Measurements from ENCODE around the gene CSTF2T. TPM values are rescaled to one million over a fixed set of nuclear protein-coding genes. Genes with fewer than 3 reads are reported as not detected.
A peak's percentile ranks its signal among the peaks of the same experiment; 100 is the strongest.

The CSTF2T gene
- total and polyA plus RNA-seq, 7 donors = 7.4 to 34.5 (median 21.0) TPM

DNA sequence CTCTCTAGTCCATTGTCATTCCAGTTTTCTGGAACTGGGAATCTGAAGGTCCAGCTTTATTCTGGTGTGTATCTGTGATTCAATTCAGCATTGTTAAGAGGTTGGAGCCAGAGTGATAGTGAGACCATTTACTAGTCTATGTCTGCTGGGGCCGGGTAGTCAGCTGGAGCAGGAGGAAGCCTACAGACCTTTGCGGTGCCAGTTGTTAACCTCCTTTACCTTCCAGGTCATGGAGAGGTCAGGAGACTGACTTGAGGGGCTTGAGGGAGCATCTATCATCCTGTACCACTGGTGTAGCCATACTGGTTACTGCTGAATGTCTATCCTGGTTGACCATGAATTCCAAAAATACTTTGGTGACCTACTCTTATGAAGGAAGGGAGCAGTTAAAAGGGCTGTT, 9.2 kb upstream of the CSTF2T start:
- Histone ChIP-seq H3K4me3 (no peak overlapping the region), H3K27me3 (ENCODE audit: insufficient read depth in 3 of 3, low read length in 2 of 3) (no peaks in the 10 kb centered on the region), H3K9me3 (no peaks in the 10 kb centered on the region), H3K36me3 (ENCODE audit: insufficient read depth in 1 of 2, low read depth in 1 of 2) (no peaks in the 10 kb centered on the region), H3K4me1 (peaks cover 6% of the 10 kb centered on the region), H3K27ac (no peak overlapping the region)
- intact Hi-C loops (cut with DNase I) = no loop called here
- TF ChIP-seq CTCF (IDR thresholded peaks at IDR 0.05) = no peak
- no peak for DNase-seq
- no peak for ATAC-seq
- 79 to 97% (median 80%) methylated on average over 2 of the region's 2 CpGs for WGBS, 3 donors

DNA sequence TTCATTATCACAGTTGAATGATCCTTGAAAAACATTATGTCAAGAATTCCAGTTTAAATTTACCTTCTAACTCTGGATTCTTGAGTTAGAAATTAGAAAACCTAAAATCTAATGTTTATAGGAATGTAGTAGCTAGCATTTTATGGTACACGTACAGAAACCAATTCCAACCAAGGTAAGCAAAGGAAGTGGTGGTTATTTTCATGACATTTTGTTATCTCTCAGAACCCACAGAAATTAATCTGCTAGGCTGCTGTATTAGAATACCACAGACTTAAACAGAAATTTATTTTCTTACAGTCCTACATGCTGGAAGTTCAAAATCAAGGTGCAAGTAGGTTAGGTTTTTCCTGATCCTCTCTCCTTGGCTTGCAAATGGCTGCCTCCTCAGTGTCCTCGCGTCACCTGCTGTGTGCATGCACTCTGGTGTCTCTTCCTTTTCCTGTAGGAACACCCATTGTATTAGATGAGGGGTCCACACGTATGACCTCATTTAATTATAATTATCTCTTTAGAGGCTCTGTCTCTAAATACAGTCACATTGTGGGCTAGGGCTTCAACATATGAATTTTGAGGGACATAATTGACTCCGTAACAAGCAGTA, 8.5 kb upstream of the CSTF2T start:
- Histone ChIP-seq H3K9me3 (no peaks in the 10 kb centered on the region), H3K27me3 (ENCODE audit: insufficient read depth in 3 of 3, low read length in 2 of 3) (no peaks in the 10 kb centered on the region), H3K4me1 (peaks cover 6% of the 10 kb centered on the region), H3K27ac (no peak overlapping the region), H3K4me3 (no peak overlapping the region), H3K36me3 (ENCODE audit: insufficient read depth in 1 of 2, low read depth in 1 of 2) (no peaks in the 10 kb centered on the region)
- no peak for TF ChIP-seq CTCF (IDR thresholded peaks at IDR 0.05)
- WGBS, 3 donors = 85 to 95% (median 88%) methylated on average over 5 of the region's 5 CpGs
- intact Hi-C loops (cut with DNase I) = no loop called here
- no peak for ATAC-seq
- no peak for DNase-seq

GRCh38 chr10:51707392-51707791, 8.0 kb upstream of the CSTF2T start:
- no peaks in the 10 kb centered on the region for H3K27me3 ChIP-seq (ENCODE audit: insufficient read depth in 3 of 3, low read length in 2 of 3)
- intact Hi-C loops (cut with DNase I) = no loop called here
- no peaks in the 10 kb centered on the region for H3K36me3 ChIP-seq (ENCODE audit: insufficient read depth in 1 of 2, low read depth in 1 of 2)
- no peak for TF ChIP-seq CTCF (IDR thresholded peaks at IDR 0.05)
- H3K27ac ChIP-seq = no peak overlapping the region
- no peaks in the 10 kb centered on the region for H3K9me3 ChIP-seq
- peaks cover 6% of the 10 kb centered on the region for H3K4me1 ChIP-seq
- peak in 1 of 4 donors; percentile 35 for ATAC-seq
- H3K4me3 ChIP-seq = no peak overlapping the region
- WGBS, 3 donors = 76 to 86% (median 77%) methylated on average over 6 of the region's 6 CpGs
- no peak for DNase-seq

DNA sequence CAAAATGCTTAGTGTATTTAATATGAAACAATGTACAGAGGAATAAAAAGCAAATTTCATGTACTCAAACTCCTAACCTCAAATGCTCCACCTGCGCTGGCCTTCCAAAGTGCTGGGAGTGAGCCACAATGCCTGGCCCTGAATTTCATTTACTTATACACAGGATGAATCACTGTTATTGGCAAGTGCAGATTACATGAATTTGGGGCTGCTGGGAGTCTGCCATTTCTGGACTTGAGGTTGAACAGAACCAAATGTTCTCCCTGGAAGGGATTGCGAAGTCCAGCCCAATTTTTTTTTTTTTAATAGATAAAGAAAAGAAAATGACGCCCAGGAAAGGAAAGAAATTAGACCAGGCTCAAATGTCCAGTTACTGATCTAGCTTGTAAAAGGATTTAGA, 6.8 kb upstream of the CSTF2T start:
- Histone ChIP-seq H3K4me1 (peaks cover 6% of the 10 kb centered on the region), H3K36me3 (ENCODE audit: insufficient read depth in 1 of 2, low read depth in 1 of 2) (no peaks in the 10 kb centered on the region), H3K27ac (no peak overlapping the region), H3K9me3 (no peaks in the 10 kb centered on the region), H3K4me3 (no peak overlapping the region), H3K27me3 (ENCODE audit: insufficient read depth in 3 of 3, low read length in 2 of 3) (no peaks in the 10 kb centered on the region)
- 63 to 73% (median 65%) methylated on average over 3 of the region's 3 CpGs for WGBS, 3 donors
- no peak for TF ChIP-seq CTCF (IDR thresholded peaks at IDR 0.05)
- DNase-seq = peak; percentile 68
- intact Hi-C loops (cut with DNase I) = no loop called here
- peak in 3 of 4 donors; percentile 58 to 79 (median 64) for ATAC-seq

GRCh38 chr10:51705774-51706173, 6.4 kb upstream of the CSTF2T start:
- TF ChIP-seq CTCF (IDR thresholded peaks at IDR 0.05) = no peak
- peak in 3 of 4 donors; percentile 40 to 58 (median 42) for ATAC-seq
- DNase-seq = no peak

More at GRCh38 chr10:51705774-51706173, 6.4 kb upstream of the CSTF2T start:
- no peaks in the 10 kb centered on the region for H3K27me3 ChIP-seq (ENCODE audit: insufficient read depth in 3 of 3, low read length in 2 of 3)
- H3K36me3 ChIP-seq (ENCODE audit: insufficient read depth in 1 of 2, low read depth in 1 of 2) = no peaks in the 10 kb centered on the region
- intact Hi-C loops (cut with DNase I) = no loop called here
- no peak overlapping the region for H3K27ac ChIP-seq
- no peaks in the 10 kb centered on the region for H3K9me3 ChIP-seq
- H3K4me1 ChIP-seq = peaks cover 6% of the 10 kb centered on the region
- WGBS, 3 donors = 42 to 65% (median 52%) methylated on average over 3 of the region's 3 CpGs
- H3K4me3 ChIP-seq = no peak overlapping the region

Measured in psoas muscle (tissue), 8 donors.